ENCODE data around the gene OR10K1.
"Not testable (repeated sequence)": the region's sequence is repeated elsewhere in the genome, so short reads cannot be mapped to it uniquely, and the experiment has no call there.

Gene OR10K1

GRCh38 chr1:158461534-158461933, at the start of gene OR10K1:
OR10K1 (plus strand) TSS chr1:158461834; CDS start chr1:158465562, 3,728 bp downstream.
- DNase-seq (ENCODE audit: extremely low read depth, low read depth), result no peak
- TF ChIP-seq CTCF (IDR thresholded peaks at IDR 0.05; ENCODE audit: low read depth, low read length), result no peak

- TF ChIP-seq CTCF (IDR thresholded peaks at IDR 0.05; ENCODE audit: low read depth, low read length), result no peak
- no peak for DNase-seq (ENCODE audit: extremely low read depth, low read depth)
Observed at GRCh38 chr1:158414651-158415345, 46.8 kb upstream of the OR10K1 start.

- TF ChIP-seq CTCF (IDR thresholded peaks at IDR 0.05; ENCODE audit: low read depth, low read length), result no peak
- DNase-seq (ENCODE audit: extremely low read depth, low read depth), result no peak
Observed at GRCh38 chr1:158417586-158417985, 44.0 kb upstream of the OR10K1 start.

- no peak for TF ChIP-seq CTCF (IDR thresholded peaks at IDR 0.05; ENCODE audit: low read depth, low read length)
- DNase-seq (ENCODE audit: extremely low read depth, low read depth), result no peak
Observed at GRCh38 chr1:158422212-158422611, 39.4 kb upstream of the OR10K1 start.

- no peak for DNase-seq (ENCODE audit: extremely low read depth, low read depth)
- TF ChIP-seq CTCF (IDR thresholded peaks at IDR 0.05; ENCODE audit: low read depth, low read length), result no peak
Observed at GRCh38 chr1:158425027-158425426, 36.6 kb upstream of the OR10K1 start.

GRCh38 chr1:158426137-158426536, 35.5 kb upstream of the OR10K1 start, which contains the start of gene OR10K2:
OR10K2 (minus strand) TSS chr1:158426237; CDS start chr1:158420866, 5,371 bp downstream.
- no peak for TF ChIP-seq CTCF (IDR thresholded peaks at IDR 0.05; ENCODE audit: low read depth, low read length)
- DNase-seq (ENCODE audit: extremely low read depth, low read depth), result no peak

GRCh38 chr1:158430163-158430562, 31.5 kb upstream of the OR10K1 start:
- not testable (repeated sequence) for DNase-seq (ENCODE audit: extremely low read depth, low read depth)

GRCh38 chr1:158434741-158435140, 26.9 kb upstream of the OR10K1 start:
- TF ChIP-seq CTCF (IDR thresholded peaks at IDR 0.05; ENCODE audit: low read depth, low read length), result no peak
- no peak for DNase-seq (ENCODE audit: extremely low read depth, low read depth)

Measured in AG09319 (cell line).